Transverse colon (tissue), 4 donors: Measurements from ENCODE around the gene NCAN. TPM values are rescaled to one million over a fixed set of nuclear protein-coding genes. Genes with fewer than 3 reads are reported as not detected.
"Not testable (repeated sequence)": the region's sequence is repeated elsewhere in the genome, so short reads cannot be mapped to it uniquely, and the experiment has no call there.

Source experiments
- DNase-seq: peaks from one replicate; pipeline ENCODE4 v3.0.0-alpha.2; 2019
- H3K27ac ChIP-seq, 4 donors: fragments of 200-600 bp; sonication (generic); 2 replicates each; pipeline ENCODE4 v1.5.1; 2016 to 2018; ENCODE audit warnings: inconsistent platforms in 4 of 4
- H3K27me3 ChIP-seq: fragments of 200-600 bp; sonication (generic); 2 replicates; pipeline ENCODE4 v1.5.1; 2017; ENCODE audit warnings: inconsistent platforms
- H3K36me3 ChIP-seq, 4 donors: fragments of 200-600 bp; sonication (generic); 2 replicates each; pipeline ENCODE4 v1.5.1; 2017 to 2019; ENCODE audit warnings: inconsistent platforms in 4 of 4
- H3K4me1 ChIP-seq, 4 donors: fragments of 200-600 bp; sonication (generic); 2 replicates each; pipeline ENCODE4 v1.5.1; 2017 to 2020; ENCODE audit warnings: inconsistent platforms in 4 of 4
- H3K4me3 ChIP-seq, 4 donors: fragments of 200-600 bp; sonication (generic); 1 replicate in 1 of 4; 2 replicates in 3 of 4; pipeline versions ENCODE4 v1.5.1 to v1.6.1; 2017 to 2019; ENCODE audit warnings: inconsistent platforms in 4 of 4
- H3K9me3 ChIP-seq, 2 donors: fragments of 200-600 bp; sonication (generic); 2 replicates each; pipeline ENCODE4 v1.5.1; 2017 to 2019; ENCODE audit warnings: inconsistent platforms in 2 of 2
- CTCF ChIP-seq, 5 experiments: fragments of 200-600 bp in 3 of 5; fragments of 450-650 bp in 2 of 5; sonication (generic) in 3 of 5; IDR thresholded peaks; 1 replicate in 2 of 5; 2 replicates in 3 of 5; pipeline ENCODE4 v1.5.1; 2016 to 2017; ENCODE audit warnings: antibody characterized with exemption in 5 of 5, inconsistent platforms in 3 of 5, mild to moderate bottlenecking in 2 of 5, moderate library complexity in 1 of 5
- EP300 ChIP-seq: sonication (generic); formaldehyde crosslinking; IDR thresholded peaks from one replicate; pipeline ENCODE4 v1.6.1; 2017; ENCODE audit warnings: antibody characterized with exemption, low read depth
- POLR2A ChIP-seq: fragments of 450-650 bp; IDR thresholded peaks from one replicate; pipeline ENCODE4 v1.6.1; 2016; ENCODE audit warnings: antibody characterized with exemption, mild to moderate bottlenecking, moderate library complexity
- POLR2AphosphoS5 ChIP-seq, 3 donors: sonication (generic); formaldehyde crosslinking; IDR thresholded peaks; one replicate each; pipeline ENCODE4 v1.6.1; 2016; ENCODE audit warnings: antibody characterized with exemption in 3 of 3
- WGBS, 2 donors: methylation state at CpG; one replicate each; pipeline ENCODE4 v1.1.5; 2018; ENCODE audit warnings: low coverage in 1 of 2; 5-methylcytosine and 5-hydroxymethylcytosine counted together
- in situ Hi-C, 4 donors: fragments of 200-750 bp; cut with MboI; loops; one replicate each; pipeline versions ENCODE4 v1.15.0 to v1.15.1; 2017; ENCODE audit warnings: low sequenced_read_pairs in 3 of 4, low pct_ligation_motif_present in 1 of 4, low pct_unique_long_range_greater_than_20kb in 1 of 4
- intact Hi-C: fragments of 100-400 bp; cut with DNase I; formaldehyde crosslinking; loops from one replicate; pipeline ENCODE4 v1.15.1; 2023; ENCODE audit warnings: low total_unique reads
- total RNA-seq, 4 donors: library from RNA; depleted of rRNA; stranded (reverse); fragments of >200 nt; gene quantifications; one replicate each; pipeline ENCODE4 v1.1.0, GENCODE V29; 2016

Gene NCAN
- total RNA-seq, 4 donors from 2014 or later = 0.16 TPM; not detected in 3

- no peaks in the 10 kb centered on the region for H3K36me3 ChIP-seq
- no peak overlapping the region for H3K27ac ChIP-seq
- peaks cover 11% of the 10 kb centered on the region for H3K27me3 ChIP-seq
- in situ Hi-C loops = no loop called here
- no peak overlapping the region for H3K4me3 ChIP-seq
- intact Hi-C loops = no loop called here
- TF ChIP-seq POLR2AphosphoS5 (IDR thresholded peaks at IDR 0.05) = no peak
- TF ChIP-seq POLR2A = no peak
- TF ChIP-seq CTCF (IDR thresholded peaks at IDR 0.05) = no peak
- no peak for TF ChIP-seq EP300
- H3K4me1 ChIP-seq = no peaks in the 10 kb centered on the region
- H3K9me3 ChIP-seq = peaks cover 5 to 11% of the 10 kb centered on the region in 2 donors
- no peak for DNase-seq
Observed at GRCh38 chr19:19239675-19240074, 27.9 kb downstream of the NCAN start.

GRCh38 chr19:19240476-19240875 is 28.7 kb downstream of the NCAN start:
- in situ Hi-C loops = no loop called here
- H3K36me3 ChIP-seq = no peaks in the 10 kb centered on the region
- no peak overlapping the region for H3K4me3 ChIP-seq
- peaks cover 0 to 4% of the 10 kb centered on the region in 2 donors for H3K9me3 ChIP-seq
- H3K27me3 ChIP-seq = peaks cover 11% of the 10 kb centered on the region
- TF ChIP-seq CTCF (IDR thresholded peaks at IDR 0.05) = no peak
- no peak for TF ChIP-seq POLR2AphosphoS5 (IDR thresholded peaks at IDR 0.05)
- TF ChIP-seq EP300 = no peak
- TF ChIP-seq POLR2A = no peak
- 75% methylated on average over 9 of the region's 9 CpGs; no CpG with 5 or more reads in 1 of the 2 donors for WGBS, 2 donors
- no peaks in the 10 kb centered on the region for H3K4me1 ChIP-seq
- intact Hi-C loops = no loop called here
- H3K27ac ChIP-seq = no peak overlapping the region
- DNase-seq = no peak

GRCh38 chr19:19250196-19250801 is 38.5 kb downstream of the NCAN start:
- no peak overlapping the region for H3K27ac ChIP-seq
- H3K27me3 ChIP-seq = peaks cover 45% of the 10 kb centered on the region
- H3K9me3 ChIP-seq = no peaks in the 10 kb centered on the region
- in situ Hi-C loops = no loop called here
- no peak for DNase-seq
- H3K4me1 ChIP-seq = no peaks in the 10 kb centered on the region
- WGBS, 2 donors = 44 to 50% methylated on average over 2 to 5 of the region's 5 CpGs
- intact Hi-C loops = no loop called here
- H3K36me3 ChIP-seq = no peaks in the 10 kb centered on the region
- no peak overlapping the region for H3K4me3 ChIP-seq
- TF ChIP-seq EP300 = no peak

- peaks cover 54% of the 10 kb centered on the region for H3K27me3 ChIP-seq
- DNase-seq, intact Hi-C loops, H3K36me3 ChIP-seq, H3K4me3 ChIP-seq, H3K27ac ChIP-seq, H3K4me1 ChIP-seq, H3K9me3 ChIP-seq, in situ Hi-C loops: not testable (repeated sequence)
- WGBS, 2 donors = 88 to 100% methylated on average over 1 to 6 of the region's 6 CpGs
Observed at GRCh38 chr19:19253409-19253808, 41.7 kb downstream of the NCAN start.

GRCh38 chr19:19256072-19256969 is 44.6 kb downstream of the NCAN start:
- in situ Hi-C loops = no loop called here

More at GRCh38 chr19:19256072-19256969, 44.6 kb downstream of the NCAN start:
- H3K4me3 ChIP-seq = no peak overlapping the region
- no peaks in the 10 kb centered on the region for H3K9me3 ChIP-seq
- peaks cover 0 to 2% (median 0%) of the 10 kb centered on the region in 4 donors for H3K4me1 ChIP-seq
- TF ChIP-seq POLR2A = no peak
- TF ChIP-seq POLR2AphosphoS5 (IDR thresholded peaks at IDR 0.05) = no peak
- TF ChIP-seq EP300 = no peak
- no peak for TF ChIP-seq CTCF (IDR thresholded peaks at IDR 0.05)
- H3K27me3 ChIP-seq = peaks cover 54% of the 10 kb centered on the region
- intact Hi-C loops = no loop called here
- no peak overlapping the region for H3K27ac ChIP-seq
- no peak for DNase-seq
- H3K36me3 ChIP-seq = no peaks in the 10 kb centered on the region
- 49 to 60% methylated on average over 1 to 17 of the region's 17 CpGs for WGBS, 2 donors
